Heart left ventricle (tissue), 16 donors: ENCODE data around the gene PDCD2L. TPM values are rescaled to one million over a fixed set of nuclear protein-coding genes. Genes with fewer than 3 reads are reported as not detected.

Experiments
- ATAC-seq, 4 donors: fragments of 200-7000 bp; cut with Tn5 transposase; one replicate each; pipeline ENCODE4 v1.9.1; 2020 to 2022; ENCODE audit warnings: moderate library complexity in 4 of 4, mild to moderate bottlenecking in 3 of 4, moderate number of reproducible peaks in 1 of 4
- DNase-seq, 5 donors: peaks; one replicate each; pipeline ENCODE4 v3.0.0-alpha.2; 2020
- H3K27ac ChIP-seq, 12 donors: fragments of 200-600 bp; sonication (generic) in 4 of 12; one replicate each; pipeline versions ENCODE4 v1.5.0 to v1.8.0; 2016 to 2022; ENCODE audit warnings: mild to moderate bottlenecking in 2 of 12
- H3K27me3 ChIP-seq, 9 donors: fragments of 200-600 bp; sonication (generic) in 2 of 9; one replicate each; pipeline versions ENCODE4 v1.5.1 to v1.8.0; 2016 to 2022; ENCODE audit warnings: mild to moderate bottlenecking in 3 of 9
- H3K36me3 ChIP-seq, 9 donors: fragments of 200-600 bp; sonication (generic) in 2 of 9; one replicate each; pipeline versions ENCODE4 v1.5.0 to v1.8.0; 2018 to 2022; ENCODE audit warnings: mild to moderate bottlenecking in 2 of 9
- H3K4me1 ChIP-seq, 12 donors: fragments of 200-600 bp; sonication (generic) in 4 of 12; one replicate each; pipeline versions ENCODE4 v1.5.0 to v1.8.0; 2016 to 2022; ENCODE audit warnings: mild to moderate bottlenecking in 3 of 12
- H3K4me3 ChIP-seq, 12 donors: fragments of 200-600 bp; sonication (generic) in 4 of 12; one replicate each; pipeline versions ENCODE4 v1.5.0 to v1.8.0; 2017 to 2022; ENCODE audit warnings: mild to moderate bottlenecking in 9 of 12, moderate library complexity in 4 of 12
- H3K9me3 ChIP-seq, 12 donors: fragments of 200-600 bp; sonication (generic) in 4 of 12; one replicate each; pipeline versions ENCODE4 v1.5.0 to v1.8.0; 2016 to 2022; ENCODE audit warnings: mild to moderate bottlenecking in 1 of 12
- POLR2A ChIP-seq, 2 donors: fragments of 450-650 bp; IDR thresholded peaks; one replicate each; pipeline ENCODE4 v1.6.1; 2017; ENCODE audit warnings: antibody characterized with exemption in 2 of 2, mild to moderate bottlenecking in 2 of 2, moderate library complexity in 2 of 2
- WGBS, 4 donors: extraction: QIAGEN DNeasy Blood & Tissue Kit in 2 of 4; methylation state at CpG; one replicate each; pipeline versions ENCODE4 v1.1.5 to v1.1.7; 2013 to 2018; 5-methylcytosine and 5-hydroxymethylcytosine counted together
- intact Hi-C, 10 donors: fragments of 100-400 bp; cut with DNase I; formaldehyde crosslinking; loops; one replicate each; pipeline versions ENCODE4 v1.11.1 to v1.14.2; 2022
- polyA plus RNA-seq, 2 donors: library from polyadenylated mRNA; stranded (reverse); fragments of 200-250 nt; gene quantifications; one replicate each; pipeline ENCODE4 v1.2.3, GENCODE V29; 2013
- total RNA-seq, 9 donors: library from RNA; depleted of rRNA in 2 of 9; stranded (reverse); fragments of >200 nt in 2 of 9; fragmentation: NEBNext Ultra II Directional in 3 of 9; extraction: Animal tissue kit (Norgen Biotek cat#: 25700) in 3 of 9; gene quantifications; one replicate each; pipeline versions ENCODE4 v1.1.0 to v1.2.4, GENCODE V29; 2016 to 2023
- TF ChIP-seq, protein P1 (sequence below), 12 donors: fragments of 200-600 bp; sonication (generic) in 4 of 12; IDR thresholded peaks; one replicate each; pipeline versions ENCODE4 v1.5.0 to v1.8.0; 2018 to 2022; ENCODE audit warnings: antibody characterized with exemption in 12 of 12, mild to moderate bottlenecking in 5 of 12
- donor health status: ischemic (EF 13 %, LVEDD 7.1; RV severe dilation, severe dysfunction).
- donor health status: healthy with polysubstance abuse.
- donor health status: DM: no; HTN: yes; CAD: no.
- donor health status: DM: no; HTN: no; CAD: no.
- donor health status: ischemic (EF 25% LVEDD 6.9; RV normal size, moderate dysfunction).
- donor health status: ischemic (EF 25% LVEDD 5.7; RV mildly dilated, moderate dysfunction).
- donor health status: healthy.
- donor health status: DM: yes; HTN: yes; CAD: no.
- donor health status: ischemic (EF 35%, LVEDD 5.7; RV mildly dilated, moderate dysfunction).
- donor health status: nonischemic (EF 11% LVEDD 7.7; RV severe dilation, severe dysfunction).
- donor health status: DM: yes; HTN: yes; CAD: no.
- donor health status: PGD.
- donor health status: ischemic (EF 29% LVEDD 5.4; RV normal size, mild dysfunction).
- donor health status: nonischemic (EF 23%, LVEDD 6.1; RV moderate dilation, normal function).

PDCD2L gene
- total and polyA plus RNA-seq, 11 donors, result 6.2 to 16.7 (median 8.0) TPM

GRCh38 chr19:34416021-34416545 lies 11.9 kb downstream of the PDCD2L start:
- Histone ChIP-seq H3K27me3 (no peaks in the 10 kb centered on the region), H3K27ac (no peak overlapping the region), H3K36me3 (peaks cover 0 to 73% (median 53%) of the 10 kb centered on the region in 9 donors), H3K4me1 (no peaks in the 10 kb centered on the region), H3K9me3 (no peaks in the 10 kb centered on the region), H3K4me3 (no peak overlapping the region)
- DNase-seq (no peak), ATAC-seq (no peak)
- 92 to 97% (median 97%) methylated on average over 7 of the region's 7 CpGs for whole genome bisulfite sequencing, 4 donors
- TF ChIP-seq, protein P1, sequence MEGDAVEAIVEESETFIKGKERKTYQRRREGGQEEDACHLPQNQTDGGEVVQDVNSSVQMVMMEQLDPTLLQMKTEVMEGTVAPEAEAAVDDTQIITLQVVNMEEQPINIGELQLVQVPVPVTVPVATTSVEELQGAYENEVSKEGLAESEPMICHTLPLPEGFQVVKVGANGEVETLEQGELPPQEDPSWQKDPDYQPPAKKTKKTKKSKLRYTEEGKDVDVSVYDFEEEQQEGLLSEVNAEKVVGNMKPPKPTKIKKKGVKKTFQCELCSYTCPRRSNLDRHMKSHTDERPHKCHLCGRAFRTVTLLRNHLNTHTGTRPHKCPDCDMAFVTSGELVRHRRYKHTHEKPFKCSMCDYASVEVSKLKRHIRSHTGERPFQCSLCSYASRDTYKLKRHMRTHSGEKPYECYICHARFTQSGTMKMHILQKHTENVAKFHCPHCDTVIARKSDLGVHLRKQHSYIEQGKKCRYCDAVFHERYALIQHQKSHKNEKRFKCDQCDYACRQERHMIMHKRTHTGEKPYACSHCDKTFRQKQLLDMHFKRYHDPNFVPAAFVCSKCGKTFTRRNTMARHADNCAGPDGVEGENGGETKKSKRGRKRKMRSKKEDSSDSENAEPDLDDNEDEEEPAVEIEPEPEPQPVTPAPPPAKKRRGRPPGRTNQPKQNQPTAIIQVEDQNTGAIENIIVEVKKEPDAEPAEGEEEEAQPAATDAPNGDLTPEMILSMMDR (IDR thresholded peaks at IDR 0.05), result no peak
- TF ChIP-seq POLR2A (IDR thresholded peaks at IDR 0.05), result no peak
- intact Hi-C loops, result no loop called here

DNA sequence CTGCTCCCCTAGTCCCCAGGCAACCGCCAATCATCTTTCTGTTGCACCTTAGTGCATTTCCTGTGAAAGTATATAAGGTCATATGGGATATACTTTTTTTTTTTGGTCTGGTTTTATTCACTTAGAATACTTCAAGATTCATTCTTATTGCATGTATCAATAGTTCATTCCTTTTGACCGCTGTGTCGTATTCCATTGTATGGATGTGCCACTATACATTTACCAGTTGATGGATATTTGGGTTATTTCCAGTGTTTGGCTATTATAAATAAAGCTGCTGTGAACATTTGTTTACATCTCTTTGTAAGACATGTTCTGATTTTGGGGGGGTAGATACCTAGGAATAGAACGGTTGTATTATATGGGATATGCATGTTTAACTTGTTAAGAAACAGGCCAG lies 14.1 kb downstream of the PDCD2L start:
- intact Hi-C loops, result no loop called here
- Histone ChIP-seq H3K27me3 (no peaks in the 10 kb centered on the region), H3K9me3 (no peaks in the 10 kb centered on the region), H3K36me3 (peaks cover 0 to 77% (median 47%) of the 10 kb centered on the region in 9 donors), H3K4me3 (no peak overlapping the region), H3K4me1 (no peaks in the 10 kb centered on the region), H3K27ac (no peak overlapping the region)
- no peak for TF ChIP-seq POLR2A (IDR thresholded peaks at IDR 0.05)
- TF ChIP-seq, protein P1 (IDR thresholded peaks at IDR 0.05), result no peak
- no peak for ATAC-seq
- DNase-seq, result no peak
- 95 to 98% (median 96%) methylated on average over 4 of the region's 4 CpGs for WGBS, 4 donors

DNA sequence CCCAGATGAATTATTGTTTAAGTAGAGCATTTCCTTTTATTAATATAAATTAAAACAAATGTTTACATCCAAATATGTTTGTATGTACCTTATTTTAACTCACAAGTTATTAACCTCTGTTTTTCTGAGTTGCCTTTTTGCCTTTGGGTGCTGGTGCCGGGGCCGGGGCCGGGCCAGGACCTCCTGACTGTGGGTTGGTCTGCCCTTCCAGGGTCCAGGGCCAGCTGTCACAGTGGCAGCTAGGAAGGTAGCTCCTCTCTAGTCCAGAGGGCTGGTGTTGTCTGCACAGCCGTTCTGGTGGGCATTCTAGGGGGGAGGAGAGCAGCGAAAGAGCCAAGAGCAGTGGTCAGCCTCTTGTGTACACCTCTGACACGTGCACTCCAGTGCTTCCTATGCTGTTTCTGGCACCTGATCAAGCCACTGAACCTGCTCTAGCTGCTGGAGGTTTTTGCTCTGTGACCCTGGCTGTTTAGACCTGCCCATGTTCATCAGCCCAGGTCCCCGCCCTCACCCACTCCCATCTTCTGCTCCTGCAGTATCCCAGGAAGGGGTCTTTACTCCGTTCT lies 22.0 kb downstream of the PDCD2L start:
- WGBS, 4 donors, result 85 to 90% (median 89%) methylated on average over 8 of the region's 8 CpGs
- ATAC-seq, result no peak
- intact Hi-C loops, result loop anchor here in 1 of 10 donors (5.0 kb wide), 1 partner anchor 76 kb away; no protein-coding TSS in a partner anchor

More for the DNA sequence above, 22.0 kb downstream of the PDCD2L start:
- no peak for TF ChIP-seq POLR2A (IDR thresholded peaks at IDR 0.05)
- TF ChIP-seq, protein P1 (IDR thresholded peaks at IDR 0.05), result no peak
- Histone ChIP-seq H3K4me3 (no peak overlapping the region), H3K36me3 (peaks cover 0 to 31% (median 5%) of the 10 kb centered on the region in 9 donors), H3K4me1 (peaks cover 0 to 29% (median 23%) of the 10 kb centered on the region in 12 donors), H3K27me3 (no peaks in the 10 kb centered on the region), H3K27ac (no peak overlapping the region), H3K9me3 (no peaks in the 10 kb centered on the region)
- no peak for DNase-seq
